NCI-H748 (cell line): ENCODE data around the gene MAP3K7CL.

Source experiments
- DNase-seq: peaks from one replicate; lab custom pipeline; 2025; ENCODE audit not compliant: unreplicated experiment; lab: John Stamatoyannopoulos, UW

The MAP3K7CL gene

DNA sequence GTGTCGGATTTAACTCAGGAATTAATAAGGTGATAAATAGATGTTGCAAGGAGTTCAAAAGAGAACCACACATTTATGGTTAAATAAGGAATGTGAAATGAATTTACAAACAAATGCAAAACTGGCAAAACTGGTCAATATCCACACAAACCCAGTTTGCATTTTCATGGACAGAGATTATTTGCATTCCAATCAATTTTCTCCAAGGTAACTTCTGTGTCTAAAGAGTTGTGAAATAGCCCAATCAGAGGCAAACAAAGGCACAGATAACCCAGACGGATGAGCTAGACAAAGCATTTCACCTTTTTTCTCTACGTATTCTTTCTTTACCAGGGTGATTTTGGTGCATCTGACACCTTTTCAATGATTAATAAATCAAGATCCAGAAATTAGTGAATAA is 63.9 kb downstream of the MAP3K7CL start:
- DNase-seq: no peak

DNA sequence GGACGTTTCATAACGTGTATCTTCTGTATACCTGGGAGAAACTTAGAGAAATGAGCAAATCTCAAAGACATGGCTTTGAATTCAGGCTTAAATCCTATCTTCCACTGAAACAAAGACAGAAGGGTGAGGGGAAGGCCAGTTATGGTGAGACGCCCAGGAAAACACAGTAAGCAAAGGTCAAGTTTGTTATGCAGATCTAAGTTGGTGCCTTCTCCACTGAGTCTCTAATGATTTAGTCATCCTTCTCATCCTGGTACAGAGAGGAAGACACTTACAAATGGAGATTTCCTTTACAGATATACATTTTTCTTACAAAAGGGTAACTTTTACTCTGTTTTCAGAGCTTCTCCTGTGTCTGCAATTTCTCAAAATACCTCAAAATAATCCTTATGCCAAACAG is 64.4 kb downstream of the MAP3K7CL start:
- DNase-seq: no peak

DNA sequence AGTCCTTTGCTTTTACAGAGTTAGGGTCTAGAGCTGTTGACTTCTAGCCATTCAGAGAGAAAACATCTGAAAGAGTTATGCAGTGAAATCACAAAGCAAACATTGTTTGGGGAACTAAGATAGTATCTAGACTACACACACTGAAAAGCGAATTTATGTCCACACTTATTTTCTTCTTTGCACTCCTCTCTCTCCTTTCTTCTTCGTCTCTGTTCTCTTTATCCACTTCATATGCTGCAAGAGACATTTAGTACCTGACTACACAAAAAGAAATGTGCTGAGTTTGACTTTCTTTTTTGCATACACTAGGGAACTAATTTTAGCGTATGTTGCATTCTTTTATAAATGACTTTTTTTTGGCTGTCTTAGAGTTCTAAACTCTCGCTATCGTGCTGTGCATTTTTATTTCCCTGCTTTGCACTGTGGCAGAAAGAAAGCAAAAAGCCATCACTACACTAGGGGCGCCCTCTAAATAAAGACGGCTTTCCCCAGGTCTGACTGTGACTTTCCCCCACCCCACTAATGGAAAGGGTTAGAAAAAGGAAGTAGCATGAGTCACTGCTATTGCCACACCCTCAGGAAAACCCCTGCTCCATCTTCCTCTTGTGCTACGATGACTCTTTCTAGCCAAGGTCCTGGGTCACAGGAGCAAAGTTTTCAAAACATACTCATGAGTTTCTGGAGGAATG is 65.7 kb downstream of the MAP3K7CL start:
- no peak for DNase-seq

DNA sequence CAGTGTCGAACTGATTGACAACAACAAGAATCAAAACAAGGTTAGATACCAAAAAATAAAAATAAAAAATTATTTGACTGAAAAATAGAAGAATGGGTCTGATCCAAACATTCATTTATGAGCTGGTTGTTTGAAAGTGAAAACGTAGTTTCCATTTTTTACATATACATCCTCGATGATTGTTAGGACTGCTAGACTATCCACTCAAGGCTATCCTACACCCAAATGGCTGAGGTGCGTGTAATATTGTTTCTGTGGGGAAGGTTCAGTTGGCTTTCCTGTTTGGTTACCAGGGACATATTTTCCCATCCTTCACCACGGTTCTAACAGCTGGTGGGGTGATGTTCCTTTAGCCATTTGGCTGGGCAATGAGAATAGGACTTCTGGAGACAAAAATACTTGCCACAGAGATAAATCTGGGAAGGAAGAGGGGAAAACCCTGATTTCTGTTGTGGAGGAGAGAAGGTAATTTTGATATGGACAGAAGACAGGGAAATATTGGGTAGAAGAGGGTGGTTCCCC is 66.3 kb downstream of the MAP3K7CL start:
- DNase-seq: no peak

DNA sequence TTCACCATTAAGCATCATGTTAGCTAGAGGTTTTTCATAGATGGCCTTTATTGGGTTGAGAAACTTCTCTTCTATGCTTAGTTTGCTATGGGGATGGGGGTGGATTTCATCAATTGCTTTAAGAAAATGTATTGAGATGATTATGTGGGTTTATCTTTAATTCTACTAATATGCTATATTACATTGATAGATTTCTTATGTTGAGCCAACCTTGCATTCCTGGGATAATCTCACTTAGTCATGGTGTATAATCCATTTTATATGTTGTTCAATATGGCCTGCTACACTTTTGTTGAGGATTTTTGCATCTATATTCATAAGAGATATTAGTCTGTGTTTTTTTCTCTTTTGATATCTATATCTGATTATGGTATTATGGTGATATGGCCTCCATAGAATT is 70.7 kb downstream of the MAP3K7CL start:
- no peak for DNase-seq

DNA sequence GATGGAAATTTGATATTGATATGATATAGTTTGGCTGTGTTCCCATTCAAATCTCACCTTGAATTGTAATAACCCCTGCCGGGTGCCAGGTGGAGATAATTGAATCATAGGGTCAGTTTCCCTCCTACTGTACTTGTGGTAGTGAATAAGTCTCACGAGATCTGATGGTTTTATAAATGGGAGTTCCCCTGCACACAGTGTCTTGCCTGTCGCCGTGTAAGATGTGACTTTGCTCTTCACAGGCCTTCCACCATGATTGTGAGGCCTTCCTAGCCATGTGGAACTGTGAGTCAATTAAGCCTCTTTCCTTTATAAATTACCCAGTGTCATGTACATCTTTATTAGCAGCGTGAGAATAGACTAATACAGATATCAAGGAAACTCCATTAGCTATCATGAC is 74.6 kb downstream of the MAP3K7CL start:
- no peak for DNase-seq

DNA sequence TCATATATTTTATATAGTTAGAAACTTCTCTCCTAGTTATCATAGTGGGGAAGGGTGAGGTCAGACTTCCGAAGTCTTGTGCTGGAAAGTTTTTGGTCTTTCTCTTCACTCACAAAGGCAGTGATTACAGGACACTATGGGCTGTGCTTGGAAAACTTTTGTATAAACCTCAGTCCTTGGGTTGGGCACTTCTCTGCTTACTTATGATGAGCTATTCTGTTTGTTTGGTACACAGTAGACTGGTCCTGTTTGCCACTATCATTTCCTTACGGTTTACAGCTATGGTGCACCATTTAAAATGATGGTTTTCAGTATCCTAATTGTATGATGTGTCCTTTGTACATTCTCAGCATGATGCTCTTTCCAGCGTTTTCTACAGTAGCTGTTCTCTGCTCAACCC is 75.5 kb downstream of the MAP3K7CL start:
- DNase-seq: no peak

DNA sequence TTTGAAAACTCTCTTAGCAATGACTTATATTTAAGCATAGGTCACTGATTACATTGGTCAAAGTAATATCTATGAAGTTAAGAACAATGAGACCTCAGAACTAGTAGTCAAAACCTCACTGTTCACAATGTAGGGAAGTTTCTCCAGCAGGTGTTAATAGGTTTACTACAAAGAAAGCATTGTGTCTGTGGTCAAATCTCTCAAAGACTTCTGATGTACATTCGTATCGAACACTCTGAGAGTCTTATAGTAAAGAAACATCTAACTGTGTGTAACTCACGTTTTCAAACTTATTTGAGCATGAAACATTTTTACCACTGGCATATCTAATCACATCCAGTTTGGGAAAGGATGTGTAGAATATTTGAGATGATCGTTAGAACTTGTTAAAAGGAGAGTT is 76.0 kb downstream of the MAP3K7CL start:
- DNase-seq: no peak

DNA sequence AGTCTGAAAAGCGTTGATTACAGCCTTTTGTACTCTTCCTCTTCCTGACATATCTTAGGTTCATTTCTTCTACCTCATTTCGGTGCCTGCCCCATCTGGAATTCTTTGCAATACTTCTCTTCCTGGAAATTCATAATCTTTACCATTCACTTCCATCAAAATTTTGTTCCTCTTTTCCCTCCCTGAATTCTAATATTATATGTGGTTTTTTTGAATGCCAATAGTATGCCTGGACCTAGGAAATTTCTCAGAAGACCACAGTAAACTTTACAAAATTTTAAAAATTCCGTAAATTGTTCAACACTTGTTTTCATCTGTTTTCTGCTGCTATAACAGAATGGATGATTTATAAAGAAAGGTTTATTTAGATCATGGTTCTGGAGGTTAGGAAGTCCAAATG is 76.8 kb downstream of the MAP3K7CL start:
- no peak for DNase-seq

DNA sequence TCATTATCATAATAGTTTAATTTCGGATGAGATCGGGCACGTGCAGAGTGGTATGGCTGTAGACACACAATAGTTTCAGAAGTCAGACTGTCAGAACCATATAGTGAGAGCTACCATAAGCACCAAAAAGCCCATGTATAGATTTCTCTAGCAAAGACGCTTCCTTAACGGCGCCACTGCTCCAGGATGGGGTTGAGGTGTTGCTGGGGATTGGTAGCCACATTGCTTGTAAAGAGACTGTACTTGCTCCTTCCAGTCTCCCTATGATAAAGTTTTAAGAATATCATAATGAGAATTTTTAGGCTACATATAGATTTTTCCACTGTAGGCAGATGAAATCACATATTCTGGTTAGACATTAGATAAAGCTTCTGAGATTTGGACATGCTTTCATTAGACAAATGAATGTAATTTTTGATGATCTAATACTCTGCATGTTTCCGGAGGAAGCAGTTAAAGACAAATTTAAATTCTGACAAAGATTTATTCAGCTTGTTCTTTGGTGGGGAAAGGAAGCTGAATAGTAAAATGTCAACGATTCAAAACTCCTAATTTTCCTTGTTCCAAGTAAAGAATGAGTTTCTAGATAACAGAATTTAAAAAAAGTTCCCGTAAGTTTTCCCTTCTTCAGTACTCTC is 77.7 kb downstream of the MAP3K7CL start:
- DNase-seq: no peak

DNA sequence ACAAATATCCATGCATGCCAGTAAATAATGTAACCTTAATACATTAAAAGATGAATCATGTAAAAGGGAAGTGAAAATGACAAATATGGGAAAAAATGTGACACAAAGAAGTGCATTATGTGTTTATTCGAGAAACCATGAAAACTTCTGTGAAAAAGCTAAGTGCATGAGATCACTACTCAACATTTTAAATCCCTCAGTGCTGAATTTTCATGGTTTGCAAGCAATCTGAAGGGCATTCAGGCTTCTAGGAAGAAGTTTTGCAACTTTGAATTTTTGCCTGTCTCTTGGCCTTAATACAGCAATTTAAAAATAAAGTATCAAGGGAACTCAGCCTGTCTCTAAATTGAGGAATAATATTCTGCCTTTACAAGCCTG is 78.2 kb downstream of the MAP3K7CL start:
- no peak for DNase-seq

DNA sequence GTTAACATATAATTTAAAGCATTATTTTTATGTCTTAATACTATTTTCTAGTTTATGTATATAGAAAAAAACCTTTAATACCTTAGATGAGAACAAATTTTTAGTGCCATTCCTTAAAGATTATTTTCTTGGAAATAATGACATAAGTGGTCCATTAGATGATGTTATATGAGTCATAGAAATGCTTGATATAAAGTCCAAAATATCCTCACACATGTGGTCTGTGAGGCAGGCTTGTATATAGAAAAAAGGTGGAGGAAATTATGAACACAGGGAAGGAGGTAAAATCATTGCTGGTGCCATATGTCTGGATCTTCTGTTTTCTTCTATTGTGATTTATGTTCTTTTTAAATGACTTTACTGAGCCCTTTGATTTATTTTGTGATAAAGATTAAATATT is 79.3 kb downstream of the MAP3K7CL start:
- no peak for DNase-seq

DNA sequence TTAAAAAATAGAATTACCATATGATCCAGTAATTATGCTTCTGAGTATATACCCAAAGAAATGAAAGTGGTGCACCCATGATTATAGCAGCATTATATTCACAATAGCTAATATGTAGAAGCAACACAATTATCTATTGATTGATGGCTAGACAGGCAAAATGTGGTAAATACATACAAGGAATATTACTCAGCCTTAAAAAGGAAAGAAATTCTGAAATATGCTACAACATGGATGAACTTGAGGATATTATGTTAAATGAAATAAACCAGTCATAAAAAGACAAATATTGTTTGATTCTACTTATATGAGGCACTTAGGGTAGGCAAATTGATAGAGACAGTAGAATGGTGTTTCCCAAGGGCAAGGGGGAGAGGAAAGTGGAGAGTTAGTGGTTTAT is 80.8 kb downstream of the MAP3K7CL start:
- DNase-seq: no peak

DNA sequence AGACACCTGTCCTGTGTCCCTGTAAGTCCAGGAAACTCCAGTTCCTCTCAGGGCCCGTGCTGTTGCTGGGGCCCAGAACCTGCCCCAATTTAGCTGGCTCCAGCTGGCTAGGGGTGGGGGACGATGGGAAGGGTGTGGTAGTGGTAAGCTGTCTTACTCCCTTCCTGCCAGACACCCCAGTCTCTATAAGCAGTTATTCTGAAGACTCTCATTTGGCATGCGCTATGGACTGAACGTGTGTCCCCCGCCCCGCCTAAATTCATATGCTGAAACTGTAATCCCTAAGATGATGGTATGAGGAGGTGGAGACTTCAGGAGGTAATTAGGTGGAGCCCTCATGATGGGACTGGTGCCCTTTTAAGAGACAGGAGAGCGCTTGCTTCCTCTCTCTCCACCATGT is 82.0 kb downstream of the MAP3K7CL start:
- DNase-seq: no peak

DNA sequence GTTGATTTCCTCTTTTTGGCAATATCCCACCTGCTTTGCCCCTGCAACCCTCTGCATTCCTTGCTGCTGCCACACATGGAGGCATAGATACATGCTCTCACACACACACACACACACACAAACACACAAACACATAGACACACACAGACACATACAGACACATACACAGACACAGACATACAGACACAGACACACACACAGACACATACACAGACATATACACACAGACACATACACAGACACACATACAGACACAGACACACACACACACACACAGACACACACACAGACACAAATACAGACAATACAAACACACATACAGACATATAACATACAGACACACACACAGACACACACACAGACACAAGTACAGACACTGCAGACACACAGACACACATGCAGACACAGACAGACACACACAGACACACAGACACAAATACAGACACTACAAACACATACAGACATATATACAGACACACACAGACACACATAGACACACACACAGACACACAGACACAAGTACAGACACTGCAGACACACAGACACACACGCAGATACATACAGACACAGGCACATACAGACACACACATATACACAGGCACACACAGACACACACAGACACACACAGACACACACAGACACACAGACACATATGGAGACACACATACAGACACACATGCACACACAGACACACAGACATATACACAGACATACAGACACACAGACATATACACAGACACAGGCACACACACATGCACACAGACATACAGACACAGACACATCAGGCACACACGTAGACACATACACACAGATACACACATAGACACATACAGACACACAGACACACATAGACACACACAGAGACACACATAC is 83.3 kb downstream of the MAP3K7CL start:
- no peak for DNase-seq

DNA sequence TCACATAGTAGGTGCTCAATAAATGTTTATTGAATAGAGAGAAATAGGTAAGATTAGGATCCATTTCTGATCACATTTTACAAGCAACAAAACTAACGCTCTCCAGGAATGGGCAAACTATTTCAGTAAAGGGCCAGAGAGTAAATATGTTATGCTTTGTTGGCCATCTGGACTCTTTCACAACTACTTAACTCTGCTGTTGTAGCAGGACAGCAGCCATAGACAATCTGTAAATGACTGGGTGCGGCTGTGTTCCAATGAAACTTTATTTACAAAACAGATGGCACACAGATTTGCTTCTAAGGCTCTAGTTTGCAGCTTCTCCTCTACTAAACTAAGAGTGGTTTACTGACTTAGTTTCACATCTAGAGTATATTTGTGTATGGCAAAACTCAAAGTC is 85.3 kb downstream of the MAP3K7CL start:
- peak; percentile 42 for DNase-seq

DNA sequence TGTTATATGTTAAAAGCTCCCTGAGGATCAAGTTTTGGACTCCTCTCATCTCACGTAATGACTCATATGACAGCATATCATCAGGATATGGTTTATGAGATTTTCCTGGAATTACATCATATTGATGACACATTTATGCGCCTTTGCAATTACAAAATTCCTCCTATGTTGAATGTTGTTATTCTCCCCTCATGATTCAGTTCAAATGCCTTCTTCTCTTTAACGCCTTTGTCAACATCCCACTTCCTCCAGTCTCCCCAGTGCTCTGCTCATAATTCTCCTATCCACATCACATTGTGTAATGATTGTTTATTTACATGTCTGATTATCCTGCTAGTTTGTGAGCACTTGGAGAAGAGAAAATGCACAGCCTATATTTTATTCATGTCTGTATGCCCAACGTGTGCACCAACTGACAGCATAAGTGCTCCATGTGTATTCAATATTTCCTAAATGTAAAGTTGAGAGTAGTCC is 87.4 kb downstream of the MAP3K7CL start:
- DNase-seq: peak; percentile 71

DNA sequence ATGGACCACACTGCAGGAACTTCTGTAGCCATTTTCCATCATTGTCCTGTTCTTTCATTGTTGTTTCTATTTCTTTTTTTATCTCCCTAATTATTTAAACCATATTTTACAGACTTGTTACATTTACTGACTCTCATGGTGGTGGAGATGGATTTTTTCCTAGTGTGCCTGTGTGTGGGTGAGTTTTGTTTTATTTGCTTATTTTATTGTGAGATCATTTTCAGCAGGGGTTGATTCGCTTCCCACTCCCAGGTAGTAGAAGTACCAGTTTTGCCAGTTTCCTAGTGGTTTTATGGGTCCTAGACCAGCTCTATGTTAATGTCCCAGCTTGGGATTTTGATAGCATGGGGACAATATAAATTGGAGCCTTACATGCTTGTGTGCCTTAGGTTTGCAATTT is 88.3 kb downstream of the MAP3K7CL start:
- DNase-seq: peak; percentile 85

DNA sequence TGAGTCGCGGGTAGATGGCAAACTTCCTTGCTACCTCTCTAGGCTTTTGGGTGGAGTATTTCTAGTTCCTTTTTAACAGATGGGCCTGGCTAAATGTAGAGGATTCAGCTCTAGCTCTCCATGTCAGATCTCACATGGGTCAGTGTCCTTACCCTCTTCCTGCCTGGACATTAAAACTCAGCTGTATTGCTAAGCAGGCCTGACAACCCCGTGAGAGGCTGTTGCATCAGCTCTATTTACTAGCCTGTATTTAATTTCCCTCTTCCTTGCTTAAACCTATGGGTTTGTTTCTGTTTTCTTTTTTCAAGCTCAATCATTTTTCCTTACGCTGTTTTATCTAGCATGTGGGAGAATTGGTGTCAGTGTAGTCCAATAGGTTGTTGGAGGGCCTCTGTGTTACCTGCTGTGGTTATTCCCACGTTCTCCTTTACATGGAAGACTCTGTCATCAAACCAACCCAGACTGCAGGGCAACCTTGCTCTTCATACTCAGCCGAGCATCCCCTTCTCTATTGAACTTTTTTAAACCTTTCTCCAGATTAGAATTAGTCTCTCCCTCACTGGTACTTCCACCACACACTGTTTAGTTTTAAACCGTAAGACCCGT is 88.8 kb downstream of the MAP3K7CL start:
- peak; percentile 62 for DNase-seq

DNA sequence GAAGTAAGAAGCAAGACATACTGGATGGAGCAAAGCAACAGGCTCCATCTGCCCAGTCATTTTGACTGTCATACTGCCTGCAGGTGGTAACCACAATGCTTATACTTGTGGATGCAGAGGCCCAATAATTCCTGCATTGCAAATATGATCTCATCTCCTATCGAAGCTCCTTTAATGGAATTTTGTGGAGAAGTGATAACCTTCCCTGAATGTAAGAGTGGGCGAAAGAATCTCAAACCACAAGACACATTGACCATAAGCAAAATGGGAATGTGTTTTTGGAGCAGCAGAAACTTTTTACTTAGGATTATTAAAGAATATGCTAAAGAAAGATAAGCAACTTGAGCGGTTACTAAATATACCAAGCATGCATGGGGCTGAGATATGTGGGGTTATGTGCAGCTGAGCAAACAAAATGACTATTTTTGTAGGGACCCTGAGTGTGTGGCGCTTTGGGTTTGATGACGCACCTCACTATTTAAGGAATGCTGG is 90.9 kb downstream of the MAP3K7CL start:
- no peak for DNase-seq

DNA sequence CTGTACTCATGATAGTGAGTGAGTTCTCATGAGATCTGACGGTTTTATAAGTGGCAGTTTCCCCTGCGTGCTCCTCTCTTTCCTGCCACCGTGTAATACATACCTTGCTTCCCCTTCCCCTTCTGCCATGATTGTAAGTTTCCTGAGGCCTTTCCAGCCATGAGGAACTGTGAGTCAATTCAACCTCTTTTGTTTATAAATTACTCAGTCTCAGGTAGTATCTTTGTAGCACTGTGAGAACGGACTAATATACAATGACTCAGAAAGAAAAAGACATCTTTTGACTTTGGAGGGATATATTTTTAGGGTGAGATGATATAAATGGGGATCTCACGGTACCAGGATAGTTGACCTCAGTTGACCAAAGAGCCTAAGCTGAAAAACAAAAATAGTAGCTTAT is 93.6 kb downstream of the MAP3K7CL start:
- no peak for DNase-seq
